ENCODE measurements around the gene DAB2. TPM values are rescaled to one million over a fixed set of nuclear protein-coding genes. Genes with fewer than 3 reads are reported as not detected.
"Not testable (repeated sequence)": the region's sequence is repeated elsewhere in the genome, so short reads cannot be mapped to it uniquely, and the experiment has no call there.

The DAB2 gene
- total RNA-seq, 1 donor from 2014 or later = 72.3 TPM

GRCh38 chr5:39349484-39349883, 75.3 kb downstream of the DAB2 start:
- DNase-seq (ENCODE audit: low read depth) = no peak

GRCh38 chr5:39342460-39342859, 82.3 kb downstream of the DAB2 start:
- no peak for DNase-seq (ENCODE audit: low read depth)

DNA sequence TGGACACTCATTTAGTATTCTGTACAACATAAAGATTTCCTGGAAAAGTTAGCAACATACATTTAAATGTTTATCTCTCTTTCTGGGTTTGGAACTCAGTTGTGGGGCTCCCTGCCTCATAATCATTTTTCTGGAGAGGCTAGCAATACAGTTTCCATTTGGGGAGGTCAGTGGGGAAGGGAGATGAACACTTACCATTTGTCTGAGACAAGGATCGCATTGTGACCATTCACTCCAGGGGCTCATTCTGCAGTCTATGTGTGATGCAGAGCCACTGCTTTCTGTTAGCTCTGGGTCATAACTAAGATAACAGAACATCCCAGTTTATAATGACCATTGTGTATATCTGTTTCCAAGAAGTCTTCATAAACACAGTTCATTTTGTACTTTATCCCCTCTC, 82.9 kb downstream of the DAB2 start:
- no peak for DNase-seq (ENCODE audit: low read depth)

GRCh38 chr5:39340506-39340905, 84.3 kb downstream of the DAB2 start:
- DNase-seq (ENCODE audit: low read depth) = no peak

DNA sequence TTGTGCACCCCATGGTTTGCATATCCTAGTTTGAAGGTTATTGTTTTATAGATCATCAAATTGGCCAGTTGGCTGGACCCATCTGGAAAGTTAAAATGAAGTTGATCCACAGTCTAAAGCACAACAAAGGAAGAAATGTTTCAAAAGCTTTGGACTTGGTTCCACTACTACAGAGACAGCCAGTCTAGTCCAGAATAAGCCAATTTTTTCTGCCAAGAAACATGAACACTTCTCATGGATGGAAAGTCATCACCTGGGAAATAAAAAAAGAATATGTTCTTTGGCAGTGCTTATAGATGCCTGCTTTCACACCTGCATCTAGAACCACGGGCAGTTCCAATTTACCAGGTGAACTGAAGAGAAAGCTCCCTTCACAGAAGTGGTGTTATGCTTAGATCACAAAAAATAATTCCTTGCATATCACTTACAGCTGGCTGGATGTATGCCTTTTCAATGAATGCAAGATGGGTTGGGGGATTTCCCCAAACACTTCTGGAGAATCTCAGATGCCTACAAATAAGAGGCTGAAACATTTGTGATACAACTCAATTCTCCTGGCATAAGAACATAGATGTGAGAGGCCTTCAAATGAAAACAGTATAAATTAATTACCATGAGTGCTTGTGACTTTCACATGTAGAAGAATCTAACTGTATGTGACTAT, 87.4 kb downstream of the DAB2 start:
- DNase-seq (ENCODE audit: low read depth) = no peak

- DNase-seq (ENCODE audit: low read depth) = not testable (repeated sequence)
These were observed 90.5 kb downstream of the DAB2 start for GRCh38 chr5:39334296-39334695.

DNA sequence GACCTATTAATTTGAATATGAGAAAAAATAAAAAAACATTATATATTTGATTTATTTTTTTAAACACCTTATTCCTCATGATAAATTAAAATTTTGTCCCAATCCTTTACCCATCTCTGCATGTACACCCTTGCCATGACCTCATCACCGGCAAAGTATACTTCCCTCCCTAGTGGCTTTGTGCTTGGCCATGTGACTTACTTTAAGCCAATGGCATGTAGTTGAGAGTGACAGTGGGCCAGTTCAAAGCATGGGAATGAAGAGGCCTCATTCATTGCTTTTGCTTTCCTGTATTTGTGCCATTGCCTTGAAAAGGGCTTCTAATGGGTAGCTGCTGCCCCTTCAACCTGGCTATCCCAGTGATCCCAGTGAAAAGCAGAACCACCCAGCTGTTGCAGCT, 91.7 kb downstream of the DAB2 start:
- no peak for DNase-seq (ENCODE audit: low read depth)

DNA sequence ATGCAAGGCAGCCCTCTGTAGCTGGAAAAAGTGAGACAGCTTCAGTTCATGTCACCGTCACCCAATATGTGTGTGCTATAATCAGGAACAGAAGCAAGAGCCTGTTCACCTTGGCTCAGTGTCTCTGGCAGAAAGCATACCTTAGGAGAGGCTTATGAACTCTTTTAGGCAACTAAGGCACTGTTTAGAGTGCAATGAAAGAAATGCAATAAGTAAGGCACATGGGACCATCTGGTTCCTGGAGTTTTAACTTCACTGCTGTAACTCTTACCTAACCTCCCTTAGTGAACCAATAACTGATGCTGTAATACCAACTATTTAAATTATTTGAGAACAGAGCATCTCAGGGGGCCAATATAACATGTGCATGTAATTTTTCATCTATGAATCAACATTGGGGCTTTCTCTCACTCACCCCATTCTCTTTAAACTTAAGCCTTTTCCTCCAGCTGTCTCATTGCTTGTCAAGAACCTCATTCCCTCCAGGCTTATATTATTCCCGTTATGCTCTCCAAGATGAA, 92.9 kb downstream of the DAB2 start:
- peak; percentile 32 for DNase-seq (ENCODE audit: low read depth)

GRCh38 chr5:39328731-39329130, 96.0 kb downstream of the DAB2 start:
- no peak for DNase-seq (ENCODE audit: low read depth)

GRCh38 chr5:39323542-39323941, 101.2 kb downstream of the DAB2 start:
- no peak for DNase-seq (ENCODE audit: low read depth)

Other genes with a start within 250 kb of the DAB2 start
- gene FYB1, start 205.4 kb downstream of the DAB2 start, total RNA-seq = not detected in 2 replicates
- not detected in 2 replicates for gene C9, start 60.5 kb downstream of the DAB2 start, total RNA-seq

All from myocyte (in vitro differentiated cells).